ENCODE results near the gene TMIGD3.

GRCh38 chr1:111467865-111468716 is 35.3 kb downstream of the TMIGD3 start:
- TF ChIP-seq BHLHE40 (IDR thresholded peaks at IDR 0.05; ENCODE audit: borderline replicate concordance) (no peak), SP1 (IDR thresholded peaks at IDR 0.05) (no peak), PKNOX1 (IDR thresholded peaks at IDR 0.05) (no peak), FOXM1 (IDR thresholded peaks at IDR 0.05; ENCODE audit: borderline replicate concordance) (no peak), NFRKB (IDR thresholded peaks at IDR 0.05) (no peak), HDGF (IDR thresholded peaks at IDR 0.05; ENCODE audit: borderline replicate concordance) (no peak), FOXA1 (IDR thresholded peaks at IDR 0.05) (no peak), ELF4 (IDR thresholded peaks at IDR 0.05) (no peak), ZNF384 (IDR thresholded peaks at IDR 0.05) (no peak), LEF1 (IDR thresholded peaks at IDR 0.05; ENCODE audit: borderline replicate concordance) (no peak), ARNT (IDR thresholded peaks at IDR 0.05) (no peak), TARDBP (IDR thresholded peaks at IDR 0.05) (no peak)
